Panc1 (cell line): ENCODE measurements around the gene F13A1.

Experiments used
- POLR2AphosphoS5 ChIP-seq: IDR thresholded peaks from 2 replicates; pipeline ENCODE4 v1.6.1; 2012; ENCODE audit warnings: mild to moderate bottlenecking, low read depth, low read length, moderate library complexity
- TF ChIP-seq, protein P1 (sequence below): fragments of 450-650 bp; IDR thresholded peaks from 2 replicates; pipeline ENCODE4 v1.5.1; 2017; ENCODE audit warnings: mild to moderate bottlenecking

DNA sequence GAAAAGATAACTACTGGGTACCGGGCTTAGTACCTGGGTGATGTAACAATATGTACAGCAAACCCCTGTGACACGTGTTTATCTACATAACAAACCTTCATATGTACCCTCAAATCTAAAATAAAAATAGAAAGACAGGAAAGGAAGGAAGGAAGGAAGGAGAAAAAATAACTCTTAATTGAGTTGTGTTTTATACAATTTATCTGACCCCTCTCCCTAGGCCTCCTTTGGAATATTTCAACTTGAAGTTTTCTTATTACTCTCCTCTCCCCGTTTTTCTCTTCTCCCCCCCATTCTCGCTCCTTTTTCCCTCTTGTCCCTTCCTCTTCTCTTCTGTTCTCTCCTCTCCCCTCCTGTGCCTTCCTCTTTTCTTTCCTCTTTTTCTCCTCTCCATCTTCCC lies 156.1 kb downstream of the F13A1 start:
- TF ChIP-seq, protein P1, sequence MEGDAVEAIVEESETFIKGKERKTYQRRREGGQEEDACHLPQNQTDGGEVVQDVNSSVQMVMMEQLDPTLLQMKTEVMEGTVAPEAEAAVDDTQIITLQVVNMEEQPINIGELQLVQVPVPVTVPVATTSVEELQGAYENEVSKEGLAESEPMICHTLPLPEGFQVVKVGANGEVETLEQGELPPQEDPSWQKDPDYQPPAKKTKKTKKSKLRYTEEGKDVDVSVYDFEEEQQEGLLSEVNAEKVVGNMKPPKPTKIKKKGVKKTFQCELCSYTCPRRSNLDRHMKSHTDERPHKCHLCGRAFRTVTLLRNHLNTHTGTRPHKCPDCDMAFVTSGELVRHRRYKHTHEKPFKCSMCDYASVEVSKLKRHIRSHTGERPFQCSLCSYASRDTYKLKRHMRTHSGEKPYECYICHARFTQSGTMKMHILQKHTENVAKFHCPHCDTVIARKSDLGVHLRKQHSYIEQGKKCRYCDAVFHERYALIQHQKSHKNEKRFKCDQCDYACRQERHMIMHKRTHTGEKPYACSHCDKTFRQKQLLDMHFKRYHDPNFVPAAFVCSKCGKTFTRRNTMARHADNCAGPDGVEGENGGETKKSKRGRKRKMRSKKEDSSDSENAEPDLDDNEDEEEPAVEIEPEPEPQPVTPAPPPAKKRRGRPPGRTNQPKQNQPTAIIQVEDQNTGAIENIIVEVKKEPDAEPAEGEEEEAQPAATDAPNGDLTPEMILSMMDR: no peak
- TF ChIP-seq POLR2AphosphoS5: no peak
